ENCODE measurements around the gene TMEM52. TPM values are rescaled to one million over a fixed set of nuclear protein-coding genes. Genes with fewer than 3 reads are reported as not detected.

TMEM52 gene
- total RNA-seq, result 1 to 10 TPM in 1 of 4 donors, not detected in 3; 1.0 TPM

GRCh38 chr1:1918901-1919303 is at the start of gene TMEM52:
Gene TMEM52 (minus strand): TSS chr1:1919279. CDS start chr1:1919265, 14 bp downstream.
- WGBS, 2 donors, result 1 to 3% methylated on average over 21 to 39 of the region's 44 CpGs
- H3K27ac ChIP-seq, result peak within 1 kb of the TSS; percentile 65 to 70 (median 68)

GRCh38 chr1:1967879-1968278 is 48.8 kb upstream of the TMEM52 start:
- Histone ChIP-seq H3K4me1 (no peaks in the 10 kb centered on the region), H3K27ac (no peak overlapping the region), H3K4me3 (no peak overlapping the region), H3K27me3 (peaks cover 2 to 51% of the 10 kb centered on the region in 2 donors), H3K9me3 (no peaks in the 10 kb centered on the region), H3K36me3 (no peaks in the 10 kb centered on the region)
- no peak for DNase-seq (ENCODE audit: low spot score in 2 of 2)
- no peak for TF ChIP-seq POLR2A (IDR thresholded peaks at IDR 0.05)
- no peak for TF ChIP-seq CTCF (IDR thresholded peaks at IDR 0.05)
- no peak for TF ChIP-seq EP300 (IDR thresholded peaks at IDR 0.05)
- 79 to 80% methylated on average over 3 of the region's 3 CpGs for WGBS, 2 donors

More at GRCh38 chr1:1918901-1919303, at the start of gene TMEM52:
- Histone ChIP-seq H3K4me1 (peaks cover 0 to 31% (median 12%) of the 10 kb centered on the region in 4 donors), H3K36me3 (no peaks in the 10 kb centered on the region), H3K27me3 (peaks cover 0 to 13% of the 10 kb centered on the region in 2 donors), H3K4me3 (peak within 1 kb of the TSS; percentile 3 to 79 (median 48)), H3K9me3 (no peaks in the 10 kb centered on the region)
- TF ChIP-seq CTCF (IDR thresholded peaks at IDR 0.05) (no peak), POLR2A (IDR thresholded peaks at IDR 0.05) (peak in 1 of 2 donors; percentile 41), EP300 (IDR thresholded peaks at IDR 0.05) (no peak)
- DNase-seq (ENCODE audit: low spot score in 2 of 2), result no peak

GRCh38 chr1:1967151-1967550 is 48.1 kb upstream of the TMEM52 start:
- DNase-seq (ENCODE audit: low spot score in 2 of 2), result no peak
- H3K27me3 ChIP-seq, result peaks cover 2 to 50% of the 10 kb centered on the region in 2 donors

GRCh38 chr1:1966071-1966740 is 47.1 kb upstream of the TMEM52 start:
- no peak for DNase-seq (ENCODE audit: low spot score in 2 of 2)
- WGBS, 2 donors, result 52 to 55% methylated on average over 37 to 38 of the region's 38 CpGs
- H3K27me3 ChIP-seq, result peaks cover 2 to 59% of the 10 kb centered on the region in 2 donors
- no peaks in the 10 kb centered on the region for H3K9me3 ChIP-seq
- no peak overlapping the region for H3K27ac ChIP-seq
- H3K4me3 ChIP-seq, result no peak overlapping the region
- H3K4me1 ChIP-seq, result no peaks in the 10 kb centered on the region
- H3K36me3 ChIP-seq, result no peaks in the 10 kb centered on the region
- no peak for TF ChIP-seq EP300 (IDR thresholded peaks at IDR 0.05)

More at GRCh38 chr1:1967151-1967550, 48.1 kb upstream of the TMEM52 start:
- TF ChIP-seq EP300 (IDR thresholded peaks at IDR 0.05) (no peak), CTCF (IDR thresholded peaks at IDR 0.05) (no peak), POLR2A (IDR thresholded peaks at IDR 0.05) (no peak)
- WGBS, 2 donors, result 73 to 81% methylated on average over 15 to 16 of the region's 16 CpGs
- Histone ChIP-seq H3K9me3 (no peaks in the 10 kb centered on the region), H3K4me1 (no peaks in the 10 kb centered on the region), H3K36me3 (no peaks in the 10 kb centered on the region), H3K27ac (no peak overlapping the region), H3K4me3 (no peak overlapping the region)

- DNase-seq (ENCODE audit: low spot score in 2 of 2), result no peak
- H3K27me3 ChIP-seq, result peaks cover 2 to 65% of the 10 kb centered on the region in 2 donors
- H3K27ac ChIP-seq, result no peak overlapping the region
- TF ChIP-seq POLR2A (IDR thresholded peaks at IDR 0.05), result no peak
- no peak for TF ChIP-seq CTCF (IDR thresholded peaks at IDR 0.05)
- no peak for TF ChIP-seq EP300 (IDR thresholded peaks at IDR 0.05)
- 65 to 75% methylated on average over 8 to 10 of the region's 10 CpGs for WGBS, 2 donors
- no peak overlapping the region for H3K4me3 ChIP-seq
- no peaks in the 10 kb centered on the region for H3K4me1 ChIP-seq
- no peaks in the 10 kb centered on the region for H3K9me3 ChIP-seq
- no peaks in the 10 kb centered on the region for H3K36me3 ChIP-seq
Measured at GRCh38 chr1:1965546-1965945, 46.5 kb upstream of the TMEM52 start.
